Gastrocnemius medialis (tissue), 4 donors: Measurements from ENCODE around the gene CCSER1. TPM values are rescaled to one million over a fixed set of nuclear protein-coding genes. Genes with fewer than 3 reads are reported as not detected.

Experiments
- ATAC-seq, 2 donors: fragments of 150-250 bp; one replicate each; pipeline ENCODE4 v1.9.1; 2016
- DNase-seq, 2 donors: peaks; one replicate each; pipeline ENCODE4 v3.0.0-alpha.2; 2019
- H3K27ac ChIP-seq, 4 donors: fragments of 200-600 bp; sonication (generic); 1 replicate in 1 of 4; 2 replicates in 3 of 4; pipeline ENCODE4 v1.5.1; 2016 to 2018; ENCODE audit warnings: mild to moderate bottlenecking in 2 of 4, moderate library complexity in 1 of 4
- H3K27me3 ChIP-seq, 3 donors: fragments of 200-600 bp; sonication (generic) in 2 of 3; 1 replicate in 1 of 3; 2 replicates in 2 of 3; pipeline versions ENCODE4 v1.5.1 to v1.6.0; 2016 to 2019; ENCODE audit warnings: mild to moderate bottlenecking in 1 of 3, moderate library complexity in 1 of 3
- H3K36me3 ChIP-seq, 2 donors: fragments of 200-600 bp; sonication (generic) in 1 of 2; one replicate each; pipeline ENCODE4 v1.5.1; 2017 to 2018
- H3K4me1 ChIP-seq, 2 donors: fragments of 200-600 bp; sonication (generic) in 1 of 2; one replicate each; pipeline ENCODE4 v1.5.1; 2016 to 2017; ENCODE audit warnings: mild to moderate bottlenecking in 2 of 2
- H3K4me3 ChIP-seq, 4 donors: fragments of 200-600 bp; sonication (generic) in 3 of 4; 1 replicate in 1 of 4; 2 replicates in 3 of 4; pipeline ENCODE4 v1.5.1; 2016 to 2019; ENCODE audit warnings: mild to moderate bottlenecking in 2 of 4
- H3K9me3 ChIP-seq, 3 donors: fragments of 200-600 bp; sonication (generic) in 2 of 3; 1 replicate in 1 of 3; 2 replicates in 2 of 3; pipeline ENCODE4 v1.5.1; 2016 to 2019
- CTCF ChIP-seq, 5 experiments: fragments of 450-650 bp in 3 of 5; fragments of 200-600 bp in 2 of 5; sonication (generic) in 2 of 5; IDR thresholded peaks in 4 of 5; conservative IDR thresholded peaks in 1 of 5; 1 replicate in 4 of 5; 2 replicates in 1 of 5; pipeline ENCODE4 v1.5.1; 2016 to 2019; ENCODE audit warnings: antibody characterized with exemption in 5 of 5, mild to moderate bottlenecking in 3 of 5, moderate library complexity in 3 of 5
- POLR2A ChIP-seq, 2 donors: fragments of 450-650 bp; IDR thresholded peaks; one replicate each; pipeline ENCODE4 v1.6.1; 2017; ENCODE audit warnings: antibody characterized with exemption in 2 of 2, mild to moderate bottlenecking in 2 of 2, moderate library complexity in 2 of 2
- in situ Hi-C, 4 donors: fragments of 200-750 bp; cut with MboI; loops; one replicate each; pipeline versions ENCODE4 v1.15.0 to v1.8.0; 2017; ENCODE audit warnings: low sequenced_read_pairs in 4 of 4
- intact Hi-C: fragments of 100-400 bp; cut with DNase I; formaldehyde crosslinking; loops from one replicate; pipeline ENCODE4 v1.15.1; 2023; ENCODE audit warnings: low total_unique reads
- total RNA-seq, 4 donors: library from RNA; depleted of rRNA; stranded (reverse); fragments of >200 nt; gene quantifications; one replicate each; pipeline versions ENCODE4 v1.1.0 to v1.2.3, GENCODE V29; 2016

The CCSER1 gene
- total RNA-seq, 4 donors from 2014 or later = 0.39 to 0.83 (median 0.63) TPM

- DNase-seq (no peak), ATAC-seq (no peak)
- in situ Hi-C loops = no loop called here
- Histone ChIP-seq H3K4me1 (no peaks in the 10 kb centered on the region), H3K27me3 (no peaks in the 10 kb centered on the region), H3K9me3 (peaks cover 0 to 6% (median 0%) of the 10 kb centered on the region in 3 donors), H3K4me3 (no peak overlapping the region), H3K27ac (no peak overlapping the region), H3K36me3 (no peaks in the 10 kb centered on the region)
- TF ChIP-seq CTCF (IDR thresholded peaks at IDR 0.05 in 4 of 5, conservative IDR thresholded peaks at IDR 0.05 in 1 of 5) (no peak), POLR2A (IDR thresholded peaks at IDR 0.05) (no peak)
- intact Hi-C loops = no loop called here
Measured at GRCh38 chr4:91502365-91502764, 1375.2 kb downstream of the CCSER1 start.

- DNase-seq = no peak
- intact Hi-C loops = no loop called here
- no peaks in the 10 kb centered on the region for H3K27me3 ChIP-seq
- no peak overlapping the region for H3K4me3 ChIP-seq
- TF ChIP-seq CTCF (IDR thresholded peaks at IDR 0.05 in 4 of 5, conservative IDR thresholded peaks at IDR 0.05 in 1 of 5) (no peak), POLR2A (IDR thresholded peaks at IDR 0.05) (no peak)
- H3K9me3 ChIP-seq = no peaks in the 10 kb centered on the region
- ATAC-seq = no peak
- no peak overlapping the region for H3K27ac ChIP-seq
- in situ Hi-C loops = no loop called here
- no peaks in the 10 kb centered on the region for H3K36me3 ChIP-seq
- no peaks in the 10 kb centered on the region for H3K4me1 ChIP-seq
Measured at GRCh38 chr4:91513326-91513725, 1386.1 kb downstream of the CCSER1 start.

GRCh38 chr4:91519155-91519554 is 1392.0 kb downstream of the CCSER1 start:
- DNase-seq (no peak), ATAC-seq (no peak)
- Histone ChIP-seq H3K36me3 (no peaks in the 10 kb centered on the region), H3K4me1 (no peaks in the 10 kb centered on the region), H3K9me3 (no peaks in the 10 kb centered on the region), H3K27ac (no peak overlapping the region), H3K4me3 (no peak overlapping the region), H3K27me3 (no peaks in the 10 kb centered on the region)
- intact Hi-C loops (no loop called here), in situ Hi-C loops (no loop called here)
- TF ChIP-seq CTCF (IDR thresholded peaks at IDR 0.05 in 4 of 5, conservative IDR thresholded peaks at IDR 0.05 in 1 of 5) (no peak), POLR2A (IDR thresholded peaks at IDR 0.05) (no peak)

GRCh38 chr4:91525621-91526020 is 1398.4 kb downstream of the CCSER1 start:
- intact Hi-C loops = no loop called here

More at GRCh38 chr4:91525621-91526020, 1398.4 kb downstream of the CCSER1 start:
- TF ChIP-seq POLR2A (IDR thresholded peaks at IDR 0.05) (no peak), CTCF (IDR thresholded peaks at IDR 0.05 in 4 of 5, conservative IDR thresholded peaks at IDR 0.05 in 1 of 5) (no peak)
- ATAC-seq = no peak
- no peak for DNase-seq
- no peaks in the 10 kb centered on the region for H3K36me3 ChIP-seq
- no peaks in the 10 kb centered on the region for H3K4me1 ChIP-seq
- no peak overlapping the region for H3K27ac ChIP-seq
- in situ Hi-C loops = no loop called here
- no peaks in the 10 kb centered on the region for H3K9me3 ChIP-seq
- H3K4me3 ChIP-seq = no peak overlapping the region
- no peaks in the 10 kb centered on the region for H3K27me3 ChIP-seq
